ENCODE measurements around the gene HSF2BP. TPM values are rescaled to one million over a fixed set of nuclear protein-coding genes. Genes with fewer than 3 reads are reported as not detected.

HSF2BP gene
- 11.0 and 16.1 TPM in 2 replicates for total RNA-seq

GRCh38 chr21:43659136-43660000 lies at the start of gene HSF2BP, which contains the start of gene RRP1B:
Gene HSF2BP, minus strand, starts transcription at chr21:43659488. Its CDS starts 1,392 bp downstream, at chr21:43658096.
Gene RRP1B, plus strand, starts transcription at chr21:43659560. Its CDS starts 105 bp downstream, at chr21:43659665.

Small RNA genes within 50 kb of the gene (small RNA-seq; reads per million reads assigned to genes)
- not detected for gene MIR6070

Other genes starting within 250 kb of the HSF2BP start
- gene SIK1, start 232.4 kb downstream of the HSF2BP start, total RNA-seq = 4.7 and 16.1 TPM in 2 replicates
- gene RRP1B, start 72 bp upstream of the HSF2BP start, total RNA-seq = 14.1 and 19.5 TPM in 2 replicates
- 95.4 and 258 TPM in 2 replicates for gene PDXK, start 59.6 kb upstream of the HSF2BP start, total RNA-seq
- gene CSTB, start 116.8 kb upstream of the HSF2BP start, total RNA-seq = 6.7 and 18.8 TPM in 2 replicates
- gene RRP1, start 130.1 kb upstream of the HSF2BP start, total RNA-seq = 11.4 and 17.8 TPM in 2 replicates
- gene AGPAT3, start 205.7 kb upstream of the HSF2BP start, total RNA-seq = 6.3 and 10.8 TPM in 2 replicates

Measured in placental epithelial cell (primary cell).